Mucosa of rectum (tissue), 2 donors: ENCODE data around the gene DIAPH2.

Source experiments
- H3K27ac ChIP-seq, 2 donors: one replicate each; pipeline ENCODE4 v1.7.0; 2013; ENCODE audit warnings: inconsistent platforms in 2 of 2, low read depth in 2 of 2, low read length in 2 of 2
- H3K27me3 ChIP-seq, 2 donors: one replicate each; pipeline ENCODE4 v1.7.0; 2013; ENCODE audit warnings: low read length in 2 of 2; ENCODE audit not compliant: control insufficient read depth in 2 of 2, insufficient read depth in 2 of 2
- H3K36me3 ChIP-seq, 2 donors: one replicate each; pipeline ENCODE4 v1.7.0; 2013; ENCODE audit warnings: low read length in 2 of 2; ENCODE audit not compliant: control insufficient read depth in 2 of 2, insufficient read depth in 2 of 2
- H3K4me1 ChIP-seq, 2 donors: one replicate each; pipeline ENCODE4 v1.7.0; 2013; ENCODE audit warnings: low read length in 2 of 2, mild to moderate bottlenecking in 1 of 2; ENCODE audit not compliant: control insufficient read depth in 2 of 2, insufficient read depth in 2 of 2
- H3K4me3 ChIP-seq, 2 donors: one replicate each; pipeline ENCODE4 v1.7.0; 2013; ENCODE audit warnings: low read length in 2 of 2
- H3K9ac ChIP-seq, 2 donors: one replicate each; pipeline ENCODE4 v1.7.0; 2013; ENCODE audit warnings: low read length in 2 of 2, low read depth in 1 of 2, mild to moderate bottlenecking in 1 of 2
- H3K9me3 ChIP-seq, 2 donors: one replicate each; pipeline ENCODE4 v1.7.0; 2013; ENCODE audit warnings: low read length in 2 of 2; ENCODE audit not compliant: control insufficient read depth in 2 of 2
- donor health status: healthy.
- donor health status: Normal muscosa, but diverticular disease.

The DIAPH2 gene

GRCh38 chrX:97446298-97446882 lies 761.7 kb downstream of the DIAPH2 start:
- no peak overlapping the region for H3K9ac ChIP-seq
- H3K27me3 ChIP-seq, result peaks cover 0 to 1% of the 10 kb centered on the region in 2 donors
- no peak overlapping the region for H3K4me3 ChIP-seq
- no peaks in the 10 kb centered on the region for H3K9me3 ChIP-seq
- H3K4me1 ChIP-seq, result no peaks in the 10 kb centered on the region
- H3K27ac ChIP-seq, result no peak overlapping the region
- H3K36me3 ChIP-seq, result no peaks in the 10 kb centered on the region

GRCh38 chrX:97447306-97447705 lies 762.7 kb downstream of the DIAPH2 start:
- Histone ChIP-seq H3K9ac (no peak overlapping the region), H3K4me1 (no peaks in the 10 kb centered on the region), H3K27me3 (peaks cover 0 to 1% of the 10 kb centered on the region in 2 donors), H3K36me3 (no peaks in the 10 kb centered on the region), H3K4me3 (no peak overlapping the region), H3K9me3 (no peaks in the 10 kb centered on the region), H3K27ac (no peak overlapping the region)

GRCh38 chrX:97452283-97452682 lies 767.6 kb downstream of the DIAPH2 start:
- Histone ChIP-seq H3K4me3 (no peak overlapping the region), H3K27ac (no peak overlapping the region), H3K4me1 (no peaks in the 10 kb centered on the region), H3K27me3 (peaks cover 0 to 1% of the 10 kb centered on the region in 2 donors), H3K9ac (no peak overlapping the region), H3K36me3 (no peaks in the 10 kb centered on the region), H3K9me3 (no peaks in the 10 kb centered on the region)

GRCh38 chrX:97461763-97462162 lies 777.1 kb downstream of the DIAPH2 start:
- no peak overlapping the region for H3K4me3 ChIP-seq
- no peak overlapping the region for H3K9ac ChIP-seq

GRCh38 chrX:97471071-97471470 lies 786.4 kb downstream of the DIAPH2 start:
- no peaks in the 10 kb centered on the region for H3K4me1 ChIP-seq
- no peaks in the 10 kb centered on the region for H3K9me3 ChIP-seq
- H3K4me3 ChIP-seq, result no peak overlapping the region
- no peaks in the 10 kb centered on the region for H3K36me3 ChIP-seq
- no peak overlapping the region for H3K27ac ChIP-seq
- H3K27me3 ChIP-seq, result no peaks in the 10 kb centered on the region
- H3K9ac ChIP-seq, result no peak overlapping the region

More at GRCh38 chrX:97461763-97462162, 777.1 kb downstream of the DIAPH2 start:
- Histone ChIP-seq H3K36me3 (no peaks in the 10 kb centered on the region), H3K27ac (no peak overlapping the region), H3K27me3 (no peaks in the 10 kb centered on the region), H3K9me3 (no peaks in the 10 kb centered on the region), H3K4me1 (no peaks in the 10 kb centered on the region)

- Histone ChIP-seq H3K36me3 (no peaks in the 10 kb centered on the region), H3K4me3 (no peak overlapping the region), H3K4me1 (no peaks in the 10 kb centered on the region), H3K27ac (no peak overlapping the region), H3K9me3 (no peaks in the 10 kb centered on the region), H3K27me3 (no peaks in the 10 kb centered on the region), H3K9ac (no peak overlapping the region)
Observed at GRCh38 chrX:97474933-97475332, 790.3 kb downstream of the DIAPH2 start.

GRCh38 chrX:97479106-97479890 lies 794.7 kb downstream of the DIAPH2 start:
- Histone ChIP-seq H3K36me3 (no peaks in the 10 kb centered on the region), H3K27me3 (no peaks in the 10 kb centered on the region), H3K4me3 (no peak overlapping the region), H3K4me1 (no peaks in the 10 kb centered on the region), H3K27ac (no peak overlapping the region), H3K9ac (no peak overlapping the region), H3K9me3 (no peaks in the 10 kb centered on the region)

- Histone ChIP-seq H3K4me3 (no peak overlapping the region), H3K27ac (no peak overlapping the region), H3K9me3 (no peaks in the 10 kb centered on the region), H3K4me1 (no peaks in the 10 kb centered on the region), H3K27me3 (no peaks in the 10 kb centered on the region), H3K36me3 (no peaks in the 10 kb centered on the region), H3K9ac (no peak overlapping the region)
Observed at GRCh38 chrX:97481228-97481627, 796.6 kb downstream of the DIAPH2 start.

- Histone ChIP-seq H3K4me3 (no peak overlapping the region), H3K9me3 (no peaks in the 10 kb centered on the region), H3K27me3 (no peaks in the 10 kb centered on the region), H3K36me3 (no peaks in the 10 kb centered on the region), H3K4me1 (no peaks in the 10 kb centered on the region), H3K9ac (no peak overlapping the region), H3K27ac (no peak overlapping the region)
Observed at GRCh38 chrX:97482666-97483300, 798.1 kb downstream of the DIAPH2 start.

- H3K4me3 ChIP-seq, result no peak overlapping the region
- H3K9ac ChIP-seq, result no peak overlapping the region
- no peaks in the 10 kb centered on the region for H3K9me3 ChIP-seq
- H3K27me3 ChIP-seq, result no peaks in the 10 kb centered on the region
- H3K27ac ChIP-seq, result no peak overlapping the region
- no peaks in the 10 kb centered on the region for H3K36me3 ChIP-seq
- no peaks in the 10 kb centered on the region for H3K4me1 ChIP-seq
Observed at GRCh38 chrX:97490656-97491055, 806.0 kb downstream of the DIAPH2 start.
